NB4 (cell line): Measurements from ENCODE around the gene DMRT3.

Source experiments
- CTCF ChIP-seq: IDR thresholded peaks from one replicate; pipeline ENCODE4 v1.5.1; 2012; ENCODE audit warnings: low read depth, low read length
- MAX ChIP-seq: IDR thresholded peaks from 2 replicates; pipeline ENCODE4 v1.6.1; 2011; ENCODE audit warnings: low read depth, low read length
- MYC ChIP-seq: IDR thresholded peaks from 2 replicates; pipeline ENCODE4 v1.6.1; 2011; ENCODE audit warnings: low read depth, low read length
- POLR2A ChIP-seq: IDR thresholded peaks from 2 replicates; pipeline ENCODE4 v1.6.1; 2011; ENCODE audit warnings: mild to moderate bottlenecking; ENCODE audit not compliant: insufficient read length; ENCODE audit errors: extremely low read depth

- no peak for TF ChIP-seq CTCF
- TF ChIP-seq MYC, result no peak
- no peak for TF ChIP-seq POLR2A
- no peak for TF ChIP-seq MAX
Measured at GRCh38 chr9:947985-948384, 28.5 kb upstream of the DMRT3 start.
